Mucosa of rectum (tissue), 2 donors: Measurements from ENCODE around the gene SPPL2C.

Experiments used
- H3K27ac ChIP-seq, 2 donors: one replicate each; pipeline ENCODE4 v1.7.0; 2013; ENCODE audit warnings: inconsistent platforms in 2 of 2, low read depth in 2 of 2, low read length in 2 of 2
- H3K27me3 ChIP-seq, 2 donors: one replicate each; pipeline ENCODE4 v1.7.0; 2013; ENCODE audit warnings: low read length in 2 of 2; ENCODE audit not compliant: control insufficient read depth in 2 of 2, insufficient read depth in 2 of 2
- H3K36me3 ChIP-seq, 2 donors: one replicate each; pipeline ENCODE4 v1.7.0; 2013; ENCODE audit warnings: low read length in 2 of 2; ENCODE audit not compliant: control insufficient read depth in 2 of 2, insufficient read depth in 2 of 2
- H3K4me1 ChIP-seq, 2 donors: one replicate each; pipeline ENCODE4 v1.7.0; 2013; ENCODE audit warnings: low read length in 2 of 2, mild to moderate bottlenecking in 1 of 2; ENCODE audit not compliant: control insufficient read depth in 2 of 2, insufficient read depth in 2 of 2
- H3K4me3 ChIP-seq, 2 donors: one replicate each; pipeline ENCODE4 v1.7.0; 2013; ENCODE audit warnings: low read length in 2 of 2
- H3K9ac ChIP-seq, 2 donors: one replicate each; pipeline ENCODE4 v1.7.0; 2013; ENCODE audit warnings: low read length in 2 of 2, low read depth in 1 of 2, mild to moderate bottlenecking in 1 of 2
- H3K9me3 ChIP-seq, 2 donors: one replicate each; pipeline ENCODE4 v1.7.0; 2013; ENCODE audit warnings: low read length in 2 of 2; ENCODE audit not compliant: control insufficient read depth in 2 of 2
- donor health status: healthy.
- donor health status: Normal muscosa, but diverticular disease.

SPPL2C gene

DNA sequence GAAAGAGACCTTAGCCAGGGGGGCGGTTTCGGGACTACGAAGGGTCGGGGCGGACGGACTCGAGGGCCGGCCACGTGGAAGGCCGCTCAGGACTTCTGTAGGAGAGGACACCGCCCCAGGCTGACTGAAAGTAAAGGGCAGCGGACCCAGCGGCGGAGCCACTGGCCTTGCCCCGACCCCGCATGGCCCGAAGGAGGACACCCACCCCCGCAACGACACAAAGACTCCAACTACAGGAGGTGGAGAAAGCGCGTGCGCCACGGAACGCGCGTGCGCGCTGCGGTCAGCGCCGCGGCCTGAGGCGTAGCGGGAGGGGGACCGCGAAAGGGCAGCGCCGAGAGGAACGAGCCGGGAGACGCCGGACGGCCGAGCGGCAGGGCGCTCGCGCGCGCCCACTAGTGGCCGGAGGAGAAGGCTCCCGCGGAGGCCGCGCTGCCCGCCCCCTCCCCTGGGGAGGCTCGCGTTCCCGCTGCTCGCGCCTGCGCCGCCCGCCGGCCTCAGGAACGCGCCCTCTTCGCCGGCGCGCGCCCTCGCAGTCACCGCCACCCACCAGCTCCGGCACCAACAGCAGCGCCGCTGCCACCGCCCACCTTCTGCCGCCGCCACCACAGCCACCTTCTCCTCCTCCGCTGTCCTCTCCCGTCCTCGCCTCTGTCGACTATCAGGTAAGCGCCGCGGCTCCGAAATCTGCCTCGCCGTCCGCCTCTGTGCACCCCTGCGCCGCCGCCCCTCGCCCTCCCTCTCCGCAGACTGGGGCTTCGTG lies 49.5 kb downstream of the SPPL2C start, which contains the start of gene MAPT:
TSS of gene MAPT (plus strand) at position 533 of the 763 bp plus-strand sequence. CDS start 67,784 bp downstream, outside the sequence.
- H3K9ac ChIP-seq, result peak within 1 kb of the TSS; percentile 41 to 62
- H3K36me3 ChIP-seq, result no peaks in the 10 kb centered on the region
- peak within 1 kb of the TSS; percentile 67 to 72 for H3K4me3 ChIP-seq
- H3K9me3 ChIP-seq, result no peaks in the 10 kb centered on the region
- H3K4me1 ChIP-seq, result peaks cover 7 to 9% of the 10 kb centered on the region in 2 donors
- H3K27ac ChIP-seq, result no peak within 1 kb of the TSS
- H3K27me3 ChIP-seq, result peaks cover 20 to 21% of the 10 kb centered on the region in 2 donors

DNA sequence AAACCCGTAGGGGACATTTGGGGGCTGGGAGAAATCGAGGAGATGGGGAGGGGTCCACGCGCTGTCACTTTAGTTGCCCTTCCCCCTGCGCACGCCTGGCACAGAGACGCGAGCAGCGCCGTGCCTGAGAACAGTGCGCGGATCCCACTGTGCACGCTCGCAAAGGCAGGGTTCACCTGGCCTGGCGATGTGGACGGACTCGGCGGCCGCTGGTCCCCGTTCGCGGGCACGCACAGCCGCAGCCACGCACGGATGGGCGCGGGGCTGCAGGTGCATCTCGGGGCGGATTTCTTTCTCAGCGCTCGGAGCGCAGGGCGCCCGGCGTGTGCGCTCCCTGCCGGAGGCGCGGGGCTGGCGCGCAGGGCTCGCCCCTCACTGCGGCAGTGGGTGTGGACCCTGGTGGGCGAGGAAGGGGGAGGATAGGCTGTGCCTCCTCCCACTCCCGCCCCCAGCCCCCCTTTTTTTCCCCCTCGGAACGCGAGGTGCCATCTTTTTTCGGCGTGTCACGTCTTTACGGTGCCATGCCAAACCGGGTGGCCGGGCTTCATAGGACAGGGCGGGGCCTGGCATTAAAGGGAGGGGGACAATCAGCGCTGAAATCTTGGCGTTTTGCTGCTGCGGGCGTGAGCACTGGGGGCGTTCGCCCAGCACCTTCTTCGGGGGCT lies 50.8 kb downstream of the SPPL2C start:
- Histone ChIP-seq H3K9ac (no peak overlapping the region), H3K27me3 (peaks cover 22 to 23% of the 10 kb centered on the region in 2 donors), H3K4me1 (peaks cover 7 to 9% of the 10 kb centered on the region in 2 donors), H3K9me3 (no peaks in the 10 kb centered on the region), H3K36me3 (no peaks in the 10 kb centered on the region), H3K4me3 (peak overlapping the region; percentile 67 to 72), H3K27ac (no peak overlapping the region)

GRCh38 chr17:45895969-45896785 lies 51.5 kb downstream of the SPPL2C start:
- Histone ChIP-seq H3K27ac (no peak overlapping the region), H3K36me3 (no peaks in the 10 kb centered on the region), H3K4me1 (peaks cover 7 to 9% of the 10 kb centered on the region in 2 donors), H3K4me3 (no peak overlapping the region), H3K27me3 (peaks cover 19 to 23% of the 10 kb centered on the region in 2 donors), H3K9me3 (no peaks in the 10 kb centered on the region), H3K9ac (no peak overlapping the region)
